AG04449 (cell line): Measurements from ENCODE around the gene NTN3.

Source experiments
- CTCF ChIA-PET: fragments of 350-600 bp; formaldehyde crosslinking; extraction: SDS; loops from one replicate; lab custom pipeline; 2021; ENCODE audit warnings: antibody characterized with exemption; lab: Yijun Ruan, JAX
- POLR2A ChIA-PET: fragments of 400-600, 350-600 bp; formaldehyde crosslinking; extraction: SDS; loops from one replicate; lab custom pipeline; 2020; ENCODE audit warnings: antibody characterized with exemption, inconsistent platforms; lab: Yijun Ruan, JAX
- DNase-seq: peaks from one replicate; pipeline ENCODE4 v3.0.0-alpha.2; 2010; ENCODE audit warnings: low read depth, low spot score
- H3K4me3 ChIP-seq: 2 replicates; pipeline ENCODE4 v1.5.1; 2011; ENCODE audit warnings: low read depth, mild to moderate bottlenecking, control low read depth, low read length
- CTCF ChIP-seq: IDR thresholded peaks from one replicate; pipeline ENCODE4 v1.5.1; 2011; ENCODE audit warnings: mild to moderate bottlenecking, moderate library complexity, low read length, control low read depth, inconsistent platforms; ENCODE audit not compliant: insufficient read depth; ENCODE audit errors: missing control alignments

NTN3 gene

GRCh38 chr16:2426941-2427361, 44.1 kb upstream of the NTN3 start:
- no peak for TF ChIP-seq CTCF
- ChIA-PET CTCF (interaction anchor here (1.5 to 4.2 kb wide), 6 partner anchors 9 to 87 kb away, joined by 5 to 17 read pairs (median 6); partner anchors contain the start of gene ABCA3), POLR2A (no interaction called here)
- no peak overlapping the region for H3K4me3 ChIP-seq
- DNase-seq, result no peak

- DNase-seq, result no peak
- CTCF ChIA-PET, result interaction anchor here (1.5 to 4.2 kb wide), 6 partner anchors 9 to 87 kb away, joined by 5 to 17 read pairs (median 6); partner anchors contain the start of gene ABCA3
- POLR2A ChIA-PET, result no interaction called here
- no peak overlapping the region for H3K4me3 ChIP-seq
- no peak for TF ChIP-seq CTCF
Observed at GRCh38 chr16:2427526-2427925, 43.6 kb upstream of the NTN3 start.

GRCh38 chr16:2428051-2428783, 42.9 kb upstream of the NTN3 start:
- peak; percentile 41 for TF ChIP-seq CTCF
- ChIA-PET CTCF (interaction anchor here (0.9 to 4.2 kb wide), 8 partner anchors 10 to 88 kb away, joined by 4 to 17 read pairs (median 6); partner anchors contain the start of gene ABCA3), POLR2A (interaction anchor here (0.7 kb wide), 1 partner anchor 39 kb away, joined by 4 read pairs; no protein-coding TSS in a partner anchor)
- DNase-seq, result no peak
- peak overlapping the region; percentile 81 for H3K4me3 ChIP-seq

GRCh38 chr16:2428784-2429033, 42.4 kb upstream of the NTN3 start:
- POLR2A ChIA-PET, result interaction anchor here (0.7 kb wide), 1 partner anchor 39 kb away, joined by 4 read pairs; no protein-coding TSS in a partner anchor
- no peak for TF ChIP-seq CTCF
- H3K4me3 ChIP-seq, result peak overlapping the region; percentile 81
- no peak for DNase-seq
- CTCF ChIA-PET, result interaction anchor here (0.5 to 4.2 kb wide), 9 partner anchors 11 to 88 kb away, joined by 3 to 17 read pairs (median 5); partner anchors contain the start of gene ABCA3

GRCh38 chr16:2429034-2429770, 41.9 kb upstream of the NTN3 start, which contains the start of gene CCNF:
CCNF (plus strand) TSS chr16:2429447; CDS start chr16:2429482, 35 bp downstream.
- peak; percentile 3 for TF ChIP-seq CTCF
- CTCF ChIA-PET, result interaction anchor here (0.5 to 4.2 kb wide), 19 partner anchors 9 to 89 kb away, joined by 3 to 17 read pairs (median 4); partner anchors contain the start of gene ABCA3
- POLR2A ChIA-PET, result interaction anchor here (1.0 kb wide), 1 partner anchor 161 kb away, joined by 3 read pairs; no protein-coding TSS in a partner anchor

More at GRCh38 chr16:2429034-2429770, 41.9 kb upstream of the NTN3 start, which contains the start of gene CCNF:
- H3K4me3 ChIP-seq, result peak within 1 kb of the TSS; percentile 81
- peak; percentile 40 for DNase-seq
